ENCODE results near the gene CCDC60. TPM values are rescaled to one million over a fixed set of nuclear protein-coding genes. Genes with fewer than 3 reads are reported as not detected.

Gene CCDC60
- total RNA-seq, 1 donor from 2014 or later, result 3.8 TPM

DNA sequence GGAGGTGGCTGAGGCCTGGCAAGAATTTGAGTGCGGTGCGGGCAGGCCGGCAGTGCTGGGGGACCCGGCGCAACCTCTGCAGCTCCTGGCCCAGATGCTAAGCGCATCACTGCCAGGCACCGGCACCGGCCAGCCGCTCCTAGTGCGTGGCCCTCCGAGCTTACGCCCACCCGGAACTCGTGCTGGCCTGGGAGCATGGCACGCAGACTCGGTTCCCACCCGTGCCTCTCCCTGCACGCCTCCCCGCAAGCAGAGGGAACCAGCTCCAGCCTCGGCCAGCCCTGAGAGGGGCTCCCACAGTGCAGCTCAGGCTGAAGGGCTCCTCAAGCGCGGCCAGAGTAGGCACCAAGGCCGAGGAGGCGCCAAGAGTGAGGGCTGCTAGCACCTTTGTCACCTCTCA lies 63.7 kb downstream of the CCDC60 start:
- H3K9me3 Mint-ChIP-seq (ENCODE audit: unreplicated experiment), result peaks cover 6% of the 10 kb centered on the region
- no peak overlapping the region for H3K4me3 Mint-ChIP-seq (ENCODE audit: unreplicated experiment)
- no peak for DNase-seq
- H3K27me3 Mint-ChIP-seq (ENCODE audit: unreplicated experiment), result peaks cover 1% of the 10 kb centered on the region
- H3K27ac Mint-ChIP-seq (ENCODE audit: unreplicated experiment), result no peak overlapping the region
- H3K36me3 Mint-ChIP-seq (ENCODE audit: unreplicated experiment), result peaks cover 5% of the 10 kb centered on the region
- no peaks in the 10 kb centered on the region for H3K4me1 Mint-ChIP-seq (ENCODE audit: low read depth, unreplicated experiment)
- no peak for TF ChIP-seq CTCF (IDR thresholded peaks at IDR 0.05; ENCODE audit: partially characterized antibody, unreplicated experiment)

GRCh38 chr12:119399301-119399700 lies 64.8 kb downstream of the CCDC60 start:
- Mint-ChIP-seq H3K36me3 (ENCODE audit: unreplicated experiment) (peaks cover 5% of the 10 kb centered on the region), H3K27me3 (ENCODE audit: unreplicated experiment) (no peaks in the 10 kb centered on the region), H3K4me1 (ENCODE audit: low read depth, unreplicated experiment) (no peaks in the 10 kb centered on the region), H3K27ac (ENCODE audit: unreplicated experiment) (no peak overlapping the region), H3K9me3 (ENCODE audit: unreplicated experiment) (peaks cover 6% of the 10 kb centered on the region), H3K4me3 (ENCODE audit: unreplicated experiment) (no peak overlapping the region)
- DNase-seq, result no peak
- TF ChIP-seq CTCF (IDR thresholded peaks at IDR 0.05; ENCODE audit: partially characterized antibody, unreplicated experiment), result no peak

DNA sequence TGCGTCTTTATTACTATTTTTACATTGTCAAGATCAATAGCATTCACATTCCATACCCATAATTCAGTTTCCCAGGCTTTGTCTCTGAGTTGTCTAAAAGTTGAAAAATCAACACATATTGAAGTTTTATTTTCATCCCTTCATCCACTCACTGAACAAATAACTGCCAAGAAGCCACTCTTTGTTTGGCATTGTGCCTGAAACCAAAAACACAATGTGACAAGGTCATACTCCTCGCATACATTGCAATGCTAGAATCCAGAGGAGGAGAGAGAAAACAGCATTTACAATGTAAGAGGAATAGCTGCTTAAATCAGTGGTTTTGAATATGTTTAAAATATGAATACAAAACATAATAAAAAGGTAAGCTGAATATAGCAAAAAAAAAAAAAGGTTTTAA lies 71.8 kb downstream of the CCDC60 start:
- H3K4me3 Mint-ChIP-seq (ENCODE audit: unreplicated experiment), result no peak overlapping the region
- no peaks in the 10 kb centered on the region for H3K36me3 Mint-ChIP-seq (ENCODE audit: unreplicated experiment)
- no peak for TF ChIP-seq CTCF (IDR thresholded peaks at IDR 0.05; ENCODE audit: partially characterized antibody, unreplicated experiment)
- no peak for DNase-seq
- peaks cover 2% of the 10 kb centered on the region for H3K27me3 Mint-ChIP-seq (ENCODE audit: unreplicated experiment)
- H3K27ac Mint-ChIP-seq (ENCODE audit: unreplicated experiment), result no peak overlapping the region
- no peaks in the 10 kb centered on the region for H3K4me1 Mint-ChIP-seq (ENCODE audit: low read depth, unreplicated experiment)
- H3K9me3 Mint-ChIP-seq (ENCODE audit: unreplicated experiment), result no peaks in the 10 kb centered on the region

GRCh38 chr12:119406811-119407210 lies 72.3 kb downstream of the CCDC60 start:
- no peaks in the 10 kb centered on the region for H3K4me1 Mint-ChIP-seq (ENCODE audit: low read depth, unreplicated experiment)
- H3K27ac Mint-ChIP-seq (ENCODE audit: unreplicated experiment), result no peak overlapping the region
- TF ChIP-seq CTCF (IDR thresholded peaks at IDR 0.05; ENCODE audit: partially characterized antibody, unreplicated experiment), result no peak
- DNase-seq, result no peak
- no peak overlapping the region for H3K4me3 Mint-ChIP-seq (ENCODE audit: unreplicated experiment)
- H3K36me3 Mint-ChIP-seq (ENCODE audit: unreplicated experiment), result no peaks in the 10 kb centered on the region
- H3K9me3 Mint-ChIP-seq (ENCODE audit: unreplicated experiment), result no peaks in the 10 kb centered on the region
- H3K27me3 Mint-ChIP-seq (ENCODE audit: unreplicated experiment), result peaks cover 2% of the 10 kb centered on the region

- no peak for TF ChIP-seq CTCF (IDR thresholded peaks at IDR 0.05; ENCODE audit: partially characterized antibody, unreplicated experiment)
- DNase-seq, result no peak
- H3K27ac Mint-ChIP-seq (ENCODE audit: unreplicated experiment), result no peak overlapping the region
- H3K4me1 Mint-ChIP-seq (ENCODE audit: low read depth, unreplicated experiment), result no peaks in the 10 kb centered on the region
- H3K27me3 Mint-ChIP-seq (ENCODE audit: unreplicated experiment), result peaks cover 2% of the 10 kb centered on the region
- H3K4me3 Mint-ChIP-seq (ENCODE audit: unreplicated experiment), result no peak overlapping the region
- no peaks in the 10 kb centered on the region for H3K9me3 Mint-ChIP-seq (ENCODE audit: unreplicated experiment)
- H3K36me3 Mint-ChIP-seq (ENCODE audit: unreplicated experiment), result no peaks in the 10 kb centered on the region
These were observed 74.5 kb downstream of the CCDC60 start for GRCh38 chr12:119409043-119409442.

All from glutamatergic neuron (in vitro differentiated cells).